Ishikawa (cell line): Measurements from ENCODE around the gene ZNF787.

Experiments used
- CEBPB ChIP-seq: IDR thresholded peaks from 2 replicates; pipeline ENCODE4 v1.6.1; 2012
- CREB1 ChIP-seq: IDR thresholded peaks from 2 replicates; pipeline ENCODE4 v1.6.1; 2012; ENCODE audit warnings: low read depth
- EGR1 ChIP-seq: IDR thresholded peaks from 2 replicates; pipeline ENCODE4 v1.6.1; 2012
- EP300 ChIP-seq: IDR thresholded peaks from 2 replicates; pipeline ENCODE4 v1.6.1; 2012; ENCODE audit warnings: borderline replicate concordance
- FOXM1 ChIP-seq: IDR thresholded peaks from 2 replicates; pipeline ENCODE4 v1.6.1; 2012; ENCODE audit warnings: low read depth, borderline replicate concordance
- MAX ChIP-seq: IDR thresholded peaks from 2 replicates; pipeline ENCODE4 v1.6.1; 2012
- NFIC ChIP-seq: IDR thresholded peaks from 2 replicates; pipeline ENCODE4 v1.6.1; 2012
- RAD21 ChIP-seq: IDR thresholded peaks from 2 replicates; pipeline ENCODE4 v1.6.1; 2012; ENCODE audit warnings: low read depth
- REST ChIP-seq: IDR thresholded peaks from 2 replicates; pipeline ENCODE4 v1.6.1; 2012; ENCODE audit warnings: low read depth, mild to moderate bottlenecking
- TAF1 ChIP-seq: IDR thresholded peaks from 2 replicates; pipeline ENCODE4 v1.6.1; 2012; ENCODE audit warnings: low read depth, mild to moderate bottlenecking
- TCF12 ChIP-seq: IDR thresholded peaks from 2 replicates; pipeline ENCODE4 v1.6.1; 2012; ENCODE audit warnings: low read depth
- TEAD4 ChIP-seq: IDR thresholded peaks from 2 replicates; pipeline ENCODE4 v1.6.1; 2012
- USF1 ChIP-seq: IDR thresholded peaks from 2 replicates; pipeline ENCODE4 v1.6.1; 2012
- YY1 ChIP-seq: IDR thresholded peaks from 2 replicates; pipeline ENCODE4 v1.6.1; 2012; ENCODE audit warnings: low read depth
- ZBTB7A ChIP-seq: IDR thresholded peaks from 2 replicates; pipeline ENCODE4 v1.6.1; 2012; ENCODE audit warnings: low read depth

Gene ZNF787

GRCh38 chr19:56121180-56122167 is at the start of gene ZNF787:
ZNF787 (minus strand) TSS chr19:56121295; CDS start chr19:56103217, 18,078 bp downstream.
- TF ChIP-seq YY1 = peak; percentile 28; the same call in 1 of the 2 replicates
- peak; percentile 14; the same call in 1 of the 2 replicates for TF ChIP-seq NFIC
- TF ChIP-seq ZBTB7A = 0 out of 2 replicates have a peak, but pooled peaks have one; percentile 59
- TF ChIP-seq USF1 = no peak
- TF ChIP-seq EP300 = peak; percentile 48; the same call in 1 of the 2 replicates
- TF ChIP-seq FOXM1 = no peak
- 0 out of 2 replicates have a peak, but pooled peaks have one; percentile 29 for TF ChIP-seq CREB1
- no peak for TF ChIP-seq TEAD4
- TF ChIP-seq EGR1 = no peak
- TF ChIP-seq TCF12 = peak; percentile 60; the same call in 1 of the 2 replicates
- no peak for TF ChIP-seq RAD21
- no peak for TF ChIP-seq REST
- peak; percentile 61; the same call in 1 of the 2 replicates for TF ChIP-seq MAX
- TF ChIP-seq TAF1 = peak; percentile 53; the same call in 1 of the 2 replicates
- TF ChIP-seq CEBPB = no peak

- TF ChIP-seq ZBTB7A (no peak), USF1 (peak; percentile 64), MAX (peak; percentile 53)
These were observed 49.2 kb upstream of the ZNF787 start for GRCh38 chr19:56170261-56170660.

- peak; percentile 86 for TF ChIP-seq REST
- no peak for TF ChIP-seq ZBTB7A
- no peak for TF ChIP-seq USF1
These were observed 46.0 kb upstream of the ZNF787 start for GRCh38 chr19:56167064-56167578.

- TF ChIP-seq FOXM1 (no peak), CREB1 (no peak), USF1 (no peak), EGR1 (no peak), REST (no peak), TCF12 (no peak), TEAD4 (no peak), ZBTB7A (no peak)
These were observed 42.0 kb upstream of the ZNF787 start for GRCh38 chr19:56163097-56163496.
